H1 (cell line): ENCODE measurements around the gene DYNLRB1. TPM values are rescaled to one million over a fixed set of nuclear protein-coding genes. Genes with fewer than 3 reads are reported as not detected.

Source experiments
- CEBPB ChIP-seq: IDR thresholded peaks from 2 replicates; pipeline ENCODE4 v1.6.1; 2012; ENCODE audit warnings: low read depth, low read length
- CHD1 ChIP-seq: IDR thresholded peaks from 2 replicates; pipeline ENCODE4 v1.6.1; 2012; ENCODE audit warnings: low read depth, low read length, improper control_type of control experiment
- NRF1 ChIP-seq: IDR thresholded peaks from 2 replicates; pipeline ENCODE4 v1.6.1; 2011; ENCODE audit warnings: mild to moderate bottlenecking, low read depth, low read length, improper control_type of control experiment
- POLR2A ChIP-seq, 2 experiments: IDR thresholded peaks; 1 replicate in 1 of 2; 2 replicates in 1 of 2; pipeline ENCODE4 v1.6.1; 2011; ENCODE audit warnings: low read depth in 2 of 2, low read length in 2 of 2, mild to moderate bottlenecking in 2 of 2; ENCODE audit errors: control extremely low read depth in 1 of 2
- POLR2AphosphoS5 ChIP-seq: IDR thresholded peaks from 2 replicates; pipeline ENCODE4 v1.6.1; 2011; ENCODE audit warnings: low read depth, low read length
- POU5F1 ChIP-seq: IDR thresholded peaks from 2 replicates; pipeline ENCODE4 v1.6.1; 2011; ENCODE audit warnings: low read depth, mild to moderate bottlenecking, low read length, moderate library complexity
- SIN3A ChIP-seq, 2 experiments: IDR thresholded peaks in 1 of 2; conservative IDR thresholded peaks in 1 of 2; 2 replicates each; pipeline ENCODE4 v1.6.1; 2011 to 2012; ENCODE audit warnings: low read length in 2 of 2, improper control_type of control experiment in 1 of 2, low read depth in 1 of 2, mild to moderate bottlenecking in 1 of 2
- SP4 ChIP-seq: IDR thresholded peaks from 2 replicates; pipeline ENCODE4 v1.6.1; 2012; ENCODE audit warnings: low read length, inconsistent platforms
- TAF7 ChIP-seq: optimal IDR thresholded peaks from 2 replicates; pipeline ENCODE3; 2011; ENCODE audit warnings: low read depth, mild to moderate bottlenecking, inconsistent platforms, low read length, moderate library complexity, borderline replicate concordance
- TEAD4 ChIP-seq: IDR thresholded peaks from 2 replicates; pipeline ENCODE4 v1.6.1; 2012; ENCODE audit warnings: low read depth, low read length, inconsistent platforms, mixed read lengths
- polyA plus RNA-seq, 7 experiments: library from polyadenylated mRNA; depleted of rRNA in 3 of 7; stranded (reverse) in 5 of 7; unstranded in 2 of 7; fragments of >200 nt in 5 of 7; fragments of 200-250 nt in 2 of 7; gene quantifications; 1 replicate in 5 of 7; 2 replicates in 1 of 7; 4 replicates in 1 of 7; pipeline versions ENCODE4 v1.2.1 to v1.2.3, GENCODE V29; 2011 to 2013; ENCODE audit warnings: missing spikeins in 2 of 7, mixed read lengths in 2 of 7
- total RNA-seq: library from RNA; stranded (reverse); fragmentation: NEBNext Ultra II Directional; extraction: Animal tissue kit (Norgen Biotek cat#: 25700); gene quantifications from 2 replicates; pipeline ENCODE4 v1.2.1, GENCODE V29; 2021

The DYNLRB1 gene
- total and polyA plus RNA-seq, 2 of the 8 experiments (the other 6 are each of a cell fraction or from before 2014, with no cell fraction given) = 109 to 214 TPM

GRCh38 chr20:34528921-34529297, 12.7 kb downstream of the DYNLRB1 start (continued):
- no peak for TF ChIP-seq CHD1
- no peak for TF ChIP-seq SP4
- TF ChIP-seq TEAD4 = no peak
- TF ChIP-seq POU5F1 = no peak
- TF ChIP-seq POLR2AphosphoS5 = no peak
- no peak for TF ChIP-seq CEBPB
- TF ChIP-seq NRF1 = no peak
- no peak for TF ChIP-seq TAF7
- no peak for TF ChIP-seq POLR2A (IDR thresholded peaks at IDR 0.05; ENCODE audit: control extremely low read depth in 1 of 2, low read depth in 2 of 2, low read length in 2 of 2)
- TF ChIP-seq SIN3A (conservative IDR thresholded peaks at IDR 0.05 in 1 of 2, IDR thresholded peaks at IDR 0.05 in 1 of 2; ENCODE audit: low read depth in 1 of 2, low read length in 2 of 2) = no peak
